Colonic mucosa (tissue), 4 donors: Measurements from ENCODE around the gene ACACA. TPM values are rescaled to one million over a fixed set of nuclear protein-coding genes. Genes with fewer than 3 reads are reported as not detected.

Source experiments
- DNase-seq: peaks from one replicate; pipeline ENCODE4 v3.0.0-alpha.2; 2020
- H3K27ac ChIP-seq: fragments of 200-600 bp; one replicate; pipeline ENCODE4 v1.8.0; 2021
- H3K27me3 ChIP-seq: fragments of 200-600 bp; one replicate; pipeline ENCODE4 v1.8.0; 2021
- H3K36me3 ChIP-seq: fragments of 200-600 bp; one replicate; pipeline ENCODE4 v1.8.0; 2021
- H3K4me1 ChIP-seq: fragments of 200-600 bp; one replicate; pipeline ENCODE4 v1.8.0; 2021; ENCODE audit warnings: mild to moderate bottlenecking
- H3K4me3 ChIP-seq: fragments of 200-600 bp; one replicate; pipeline ENCODE4 v1.8.0; 2021
- H3K9ac ChIP-seq, 2 donors: one replicate each; pipeline ENCODE4 v1.7.0; 2013; ENCODE audit warnings: control low read depth in 2 of 2, low read depth in 2 of 2, low read length in 2 of 2
- H3K9me3 ChIP-seq: fragments of 200-600 bp; one replicate; pipeline ENCODE4 v1.8.0; 2021
- intact Hi-C: fragments of 100-400 bp; cut with DNase I; formaldehyde crosslinking; loops from one replicate; pipeline ENCODE4 v1.14.1; 2022
- total RNA-seq, 2 donors: library from RNA; stranded (reverse); fragmentation: NEBNext Ultra II Directional in 1 of 2; extraction: Animal tissue kit (Norgen Biotek cat#: 25700) in 1 of 2; gene quantifications; one replicate each; pipeline ENCODE4 v1.2.1, GENCODE V29; 2021
- TF ChIP-seq, protein P1 (sequence below): fragments of 200-600 bp; IDR thresholded peaks from one replicate; pipeline ENCODE4 v1.8.0; 2022; ENCODE audit warnings: antibody characterized with exemption, mild to moderate bottlenecking
- donor health status: healthy.
- donor health status: DM: no; HTN: no; CAD: no.
- donor health status: DM: no; HTN: no; CAD: no.

The ACACA gene
- total RNA-seq, 2 donors from 2014 or later: 59.5 to 72.6 TPM

DNA sequence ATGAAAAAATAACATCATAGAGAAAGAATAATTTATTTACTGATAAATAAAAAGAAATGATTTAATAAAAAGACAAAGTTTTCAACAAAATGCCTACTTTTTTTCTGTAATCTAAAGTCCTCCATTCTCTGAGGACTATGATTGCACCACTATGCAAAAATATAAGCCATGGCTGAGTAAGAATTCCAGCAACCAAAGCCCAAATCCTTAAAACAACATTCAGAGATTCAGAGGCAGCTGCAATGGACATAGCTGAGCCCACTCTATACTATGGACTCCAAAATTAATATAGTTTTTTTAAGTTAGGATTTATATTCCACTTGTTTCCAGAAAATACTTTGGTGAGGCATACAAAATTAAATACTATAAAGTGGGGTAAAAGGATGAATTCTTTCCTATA lies 200.3 kb downstream of the ACACA start:
- no peaks in the 10 kb centered on the region for H3K9me3 ChIP-seq
- no peak overlapping the region for H3K4me3 ChIP-seq
- intact Hi-C loops: no loop called here
- no peak overlapping the region for H3K27ac ChIP-seq
- TF ChIP-seq, protein P1, sequence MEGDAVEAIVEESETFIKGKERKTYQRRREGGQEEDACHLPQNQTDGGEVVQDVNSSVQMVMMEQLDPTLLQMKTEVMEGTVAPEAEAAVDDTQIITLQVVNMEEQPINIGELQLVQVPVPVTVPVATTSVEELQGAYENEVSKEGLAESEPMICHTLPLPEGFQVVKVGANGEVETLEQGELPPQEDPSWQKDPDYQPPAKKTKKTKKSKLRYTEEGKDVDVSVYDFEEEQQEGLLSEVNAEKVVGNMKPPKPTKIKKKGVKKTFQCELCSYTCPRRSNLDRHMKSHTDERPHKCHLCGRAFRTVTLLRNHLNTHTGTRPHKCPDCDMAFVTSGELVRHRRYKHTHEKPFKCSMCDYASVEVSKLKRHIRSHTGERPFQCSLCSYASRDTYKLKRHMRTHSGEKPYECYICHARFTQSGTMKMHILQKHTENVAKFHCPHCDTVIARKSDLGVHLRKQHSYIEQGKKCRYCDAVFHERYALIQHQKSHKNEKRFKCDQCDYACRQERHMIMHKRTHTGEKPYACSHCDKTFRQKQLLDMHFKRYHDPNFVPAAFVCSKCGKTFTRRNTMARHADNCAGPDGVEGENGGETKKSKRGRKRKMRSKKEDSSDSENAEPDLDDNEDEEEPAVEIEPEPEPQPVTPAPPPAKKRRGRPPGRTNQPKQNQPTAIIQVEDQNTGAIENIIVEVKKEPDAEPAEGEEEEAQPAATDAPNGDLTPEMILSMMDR: no peak
- no peaks in the 10 kb centered on the region for H3K36me3 ChIP-seq
- no peak for DNase-seq
- H3K27me3 ChIP-seq: no peaks in the 10 kb centered on the region
- H3K4me1 ChIP-seq: no peaks in the 10 kb centered on the region
- no peak overlapping the region for H3K9ac ChIP-seq

DNA sequence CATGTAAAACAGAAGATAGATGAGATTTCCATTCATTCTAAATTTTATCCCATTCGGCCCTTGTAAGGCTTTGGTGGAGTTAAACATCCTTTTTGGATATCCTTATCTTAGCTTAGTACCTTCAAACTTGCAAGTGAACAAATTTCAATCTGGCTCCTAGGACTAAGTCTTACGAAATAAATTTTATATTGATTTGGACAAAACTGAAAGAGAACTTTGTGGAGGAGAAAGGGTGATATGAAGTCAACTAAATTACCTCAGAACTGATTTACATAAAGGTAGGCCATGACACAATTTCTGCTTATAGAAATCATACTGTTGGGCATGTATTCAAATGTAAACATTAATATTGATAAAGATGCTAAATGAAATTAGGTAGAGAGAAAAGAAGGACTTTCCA lies 206.1 kb downstream of the ACACA start:
- intact Hi-C loops: no loop called here
- DNase-seq: no peak
- Histone ChIP-seq H3K36me3 (no peaks in the 10 kb centered on the region), H3K27me3 (no peaks in the 10 kb centered on the region), H3K27ac (no peak overlapping the region), H3K4me1 (no peaks in the 10 kb centered on the region), H3K4me3 (no peak overlapping the region), H3K9ac (no peak overlapping the region), H3K9me3 (no peaks in the 10 kb centered on the region)
- TF ChIP-seq, protein P1: no peak

DNA sequence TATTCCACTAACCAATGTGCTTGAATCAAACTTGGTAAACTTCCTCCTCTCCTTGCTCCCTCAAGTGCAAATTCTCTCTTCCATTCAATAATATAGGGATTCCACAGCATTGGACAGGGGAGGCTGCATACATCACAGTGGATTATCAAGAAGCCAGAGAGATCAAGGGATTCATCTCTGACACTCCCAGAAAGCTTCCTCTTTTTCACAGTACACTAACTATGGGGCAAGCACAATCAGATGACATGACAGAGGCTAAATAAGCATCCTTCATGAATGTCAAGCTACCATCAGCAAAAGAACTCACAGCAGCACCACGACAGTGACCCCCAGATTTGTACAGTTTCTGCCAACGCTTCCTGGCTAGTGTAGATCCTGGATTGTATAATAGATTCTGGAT lies 209.3 kb downstream of the ACACA start:
- Histone ChIP-seq H3K36me3 (no peaks in the 10 kb centered on the region), H3K4me3 (no peak overlapping the region), H3K9me3 (no peaks in the 10 kb centered on the region), H3K4me1 (no peaks in the 10 kb centered on the region), H3K27me3 (no peaks in the 10 kb centered on the region), H3K27ac (no peak overlapping the region), H3K9ac (no peak overlapping the region)
- no peak for DNase-seq
- TF ChIP-seq, protein P1: no peak
- intact Hi-C loops: no loop called here

DNA sequence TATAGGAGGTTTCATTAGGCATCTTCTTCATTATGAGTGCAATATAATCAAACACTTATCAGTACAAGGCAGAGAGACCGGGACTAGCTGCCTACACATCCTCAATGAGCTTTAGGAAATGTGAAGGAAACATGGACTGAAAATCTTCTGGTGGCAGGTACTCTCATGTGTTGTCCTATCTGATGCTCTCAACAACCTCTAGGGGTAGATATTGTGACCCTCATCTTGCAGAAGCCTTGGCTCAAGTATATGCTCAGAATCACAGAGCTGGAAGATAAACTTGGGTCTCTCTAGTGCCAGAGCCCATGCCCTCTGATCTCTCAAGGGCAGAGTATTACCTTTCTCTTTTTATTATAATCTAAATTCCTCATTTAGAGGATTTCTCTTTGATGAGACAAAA lies 212.4 kb downstream of the ACACA start:
- DNase-seq: no peak
- no peak overlapping the region for H3K9ac ChIP-seq
- H3K9me3 ChIP-seq: no peaks in the 10 kb centered on the region
- no peaks in the 10 kb centered on the region for H3K27me3 ChIP-seq
- H3K4me3 ChIP-seq: no peak overlapping the region
- H3K36me3 ChIP-seq: no peaks in the 10 kb centered on the region
- TF ChIP-seq, protein P1: no peak
- no peaks in the 10 kb centered on the region for H3K4me1 ChIP-seq
- no peak overlapping the region for H3K27ac ChIP-seq
- intact Hi-C loops: no loop called here

DNA sequence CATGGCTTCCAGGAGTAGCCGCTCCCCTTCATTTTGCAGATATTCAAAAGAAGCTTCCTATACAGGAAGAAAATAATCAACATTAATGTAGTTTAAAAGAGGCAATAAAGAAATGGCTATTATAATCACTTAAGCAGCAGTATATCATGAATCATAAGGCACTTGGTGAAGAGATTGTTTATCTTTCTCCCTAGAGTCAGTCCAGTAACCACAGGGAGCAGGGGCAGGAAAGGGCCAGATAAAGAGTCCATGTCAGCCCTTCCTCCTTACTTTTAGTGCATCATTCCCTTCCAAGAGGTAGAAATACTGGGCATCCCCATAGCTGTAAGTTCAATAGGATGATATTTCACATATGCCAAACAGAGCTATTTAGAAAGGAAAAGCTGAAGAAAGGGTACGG lies 215.4 kb downstream of the ACACA start:
- intact Hi-C loops: no loop called here
- Histone ChIP-seq H3K9ac (no peak overlapping the region), H3K27ac (no peak overlapping the region), H3K9me3 (no peaks in the 10 kb centered on the region), H3K4me1 (no peaks in the 10 kb centered on the region), H3K4me3 (no peak overlapping the region), H3K36me3 (no peaks in the 10 kb centered on the region), H3K27me3 (no peaks in the 10 kb centered on the region)
- TF ChIP-seq, protein P1: no peak
- DNase-seq: no peak

DNA sequence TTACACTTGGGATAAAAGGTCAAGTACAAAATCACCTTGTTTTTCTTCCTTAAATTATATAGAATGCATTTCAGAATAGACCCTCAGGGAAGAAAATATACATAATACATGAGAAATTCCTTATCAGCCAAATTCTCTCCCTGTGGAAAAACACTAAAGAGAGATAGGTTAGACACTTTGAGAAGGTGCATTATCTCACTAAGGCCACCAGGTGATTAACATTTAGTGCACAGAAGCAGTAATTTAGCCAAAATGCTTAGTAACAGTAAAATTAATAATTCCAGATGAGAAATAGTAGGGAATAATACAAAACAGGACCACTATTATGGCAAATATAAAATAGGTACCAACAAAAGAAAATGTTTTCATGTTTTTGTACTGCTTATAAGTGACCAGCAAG lies 216.1 kb downstream of the ACACA start:
- no peaks in the 10 kb centered on the region for H3K36me3 ChIP-seq
- H3K9me3 ChIP-seq: no peaks in the 10 kb centered on the region
- no peaks in the 10 kb centered on the region for H3K4me1 ChIP-seq
- H3K9ac ChIP-seq: no peak overlapping the region
- TF ChIP-seq, protein P1: no peak
- DNase-seq: no peak
- H3K4me3 ChIP-seq: no peak overlapping the region
- H3K27ac ChIP-seq: no peak overlapping the region
- intact Hi-C loops: no loop called here
- no peaks in the 10 kb centered on the region for H3K27me3 ChIP-seq
